Gastrocnemius medialis (tissue), 4 donors: Measurements from ENCODE around the gene CCSER2. TPM values are rescaled to one million over a fixed set of nuclear protein-coding genes. Genes with fewer than 3 reads are reported as not detected.

Experiments
- ATAC-seq, 2 donors: fragments of 150-250 bp; one replicate each; pipeline ENCODE4 v1.9.1; 2016
- DNase-seq, 2 donors: peaks; one replicate each; pipeline ENCODE4 v3.0.0-alpha.2; 2019
- H3K27ac ChIP-seq, 4 donors: fragments of 200-600 bp; sonication (generic); 1 replicate in 1 of 4; 2 replicates in 3 of 4; pipeline ENCODE4 v1.5.1; 2016 to 2018; ENCODE audit warnings: mild to moderate bottlenecking in 2 of 4, moderate library complexity in 1 of 4
- H3K27me3 ChIP-seq, 3 donors: fragments of 200-600 bp; sonication (generic) in 2 of 3; 1 replicate in 1 of 3; 2 replicates in 2 of 3; pipeline versions ENCODE4 v1.5.1 to v1.6.0; 2016 to 2019; ENCODE audit warnings: mild to moderate bottlenecking in 1 of 3, moderate library complexity in 1 of 3
- H3K36me3 ChIP-seq, 2 donors: fragments of 200-600 bp; sonication (generic) in 1 of 2; one replicate each; pipeline ENCODE4 v1.5.1; 2017 to 2018
- H3K4me1 ChIP-seq, 2 donors: fragments of 200-600 bp; sonication (generic) in 1 of 2; one replicate each; pipeline ENCODE4 v1.5.1; 2016 to 2017; ENCODE audit warnings: mild to moderate bottlenecking in 2 of 2
- H3K4me3 ChIP-seq, 4 donors: fragments of 200-600 bp; sonication (generic) in 3 of 4; 1 replicate in 1 of 4; 2 replicates in 3 of 4; pipeline ENCODE4 v1.5.1; 2016 to 2019; ENCODE audit warnings: mild to moderate bottlenecking in 2 of 4
- H3K9me3 ChIP-seq, 3 donors: fragments of 200-600 bp; sonication (generic) in 2 of 3; 1 replicate in 1 of 3; 2 replicates in 2 of 3; pipeline ENCODE4 v1.5.1; 2016 to 2019
- CTCF ChIP-seq, 5 experiments: fragments of 450-650 bp in 3 of 5; fragments of 200-600 bp in 2 of 5; sonication (generic) in 2 of 5; IDR thresholded peaks in 4 of 5; conservative IDR thresholded peaks in 1 of 5; 1 replicate in 4 of 5; 2 replicates in 1 of 5; pipeline ENCODE4 v1.5.1; 2016 to 2019; ENCODE audit warnings: antibody characterized with exemption in 5 of 5, mild to moderate bottlenecking in 3 of 5, moderate library complexity in 3 of 5
- POLR2A ChIP-seq, 2 donors: fragments of 450-650 bp; IDR thresholded peaks; one replicate each; pipeline ENCODE4 v1.6.1; 2017; ENCODE audit warnings: antibody characterized with exemption in 2 of 2, mild to moderate bottlenecking in 2 of 2, moderate library complexity in 2 of 2
- in situ Hi-C, 4 donors: fragments of 200-750 bp; cut with MboI; loops; one replicate each; pipeline versions ENCODE4 v1.15.0 to v1.8.0; 2017; ENCODE audit warnings: low sequenced_read_pairs in 4 of 4
- intact Hi-C: fragments of 100-400 bp; cut with DNase I; formaldehyde crosslinking; loops from one replicate; pipeline ENCODE4 v1.15.1; 2023; ENCODE audit warnings: low total_unique reads
- total RNA-seq, 4 donors: library from RNA; depleted of rRNA; stranded (reverse); fragments of >200 nt; gene quantifications; one replicate each; pipeline versions ENCODE4 v1.1.0 to v1.2.3, GENCODE V29; 2016

Gene CCSER2
- total RNA-seq, 4 donors from 2014 or later = 39.8 to 61.8 (median 49.2) TPM

- intact Hi-C loops (no loop called here), in situ Hi-C loops (no loop called here)
- TF ChIP-seq POLR2A (IDR thresholded peaks at IDR 0.05) = no peak
- TF ChIP-seq CTCF (IDR thresholded peaks at IDR 0.05 in 4 of 5, conservative IDR thresholded peaks at IDR 0.05 in 1 of 5) = no peak
- no peaks in the 10 kb centered on the region for H3K36me3 ChIP-seq
- H3K27me3 ChIP-seq = no peaks in the 10 kb centered on the region
- no peak for ATAC-seq
- no peak overlapping the region for H3K27ac ChIP-seq
- DNase-seq = no peak
- H3K9me3 ChIP-seq = no peaks in the 10 kb centered on the region
- H3K4me1 ChIP-seq = no peaks in the 10 kb centered on the region
- no peak overlapping the region for H3K4me3 ChIP-seq
Measured at GRCh38 chr10:84294766-84295447, 33.5 kb upstream of the CCSER2 start.

- Histone ChIP-seq H3K4me3 (no peak overlapping the region), H3K27ac (no peak overlapping the region), H3K4me1 (no peaks in the 10 kb centered on the region), H3K27me3 (no peaks in the 10 kb centered on the region), H3K36me3 (no peaks in the 10 kb centered on the region), H3K9me3 (no peaks in the 10 kb centered on the region)
- DNase-seq (no peak), ATAC-seq (no peak)
- in situ Hi-C loops = no loop called here
- TF ChIP-seq POLR2A (IDR thresholded peaks at IDR 0.05) = no peak
- TF ChIP-seq CTCF (IDR thresholded peaks at IDR 0.05 in 4 of 5, conservative IDR thresholded peaks at IDR 0.05 in 1 of 5) = no peak
- intact Hi-C loops = no loop called here
Measured at GRCh38 chr10:84296091-84296981, 32.1 kb upstream of the CCSER2 start.

GRCh38 chr10:84298057-84298456, 30.3 kb upstream of the CCSER2 start:
- intact Hi-C loops = no loop called here
- H3K4me1 ChIP-seq = no peaks in the 10 kb centered on the region
- H3K27me3 ChIP-seq = no peaks in the 10 kb centered on the region
- no peaks in the 10 kb centered on the region for H3K36me3 ChIP-seq
- no peak overlapping the region for H3K27ac ChIP-seq
- H3K9me3 ChIP-seq = no peaks in the 10 kb centered on the region
- in situ Hi-C loops = no loop called here
- ATAC-seq (no peak), DNase-seq (no peak)
- H3K4me3 ChIP-seq = no peak overlapping the region
- TF ChIP-seq CTCF (IDR thresholded peaks at IDR 0.05 in 4 of 5, conservative IDR thresholded peaks at IDR 0.05 in 1 of 5) = no peak
- TF ChIP-seq POLR2A (IDR thresholded peaks at IDR 0.05) = no peak

GRCh38 chr10:84302223-84302622, 26.2 kb upstream of the CCSER2 start:
- TF ChIP-seq CTCF (IDR thresholded peaks at IDR 0.05 in 4 of 5, conservative IDR thresholded peaks at IDR 0.05 in 1 of 5) (no peak), POLR2A (IDR thresholded peaks at IDR 0.05) (no peak)
- no peaks in the 10 kb centered on the region for H3K36me3 ChIP-seq
- H3K27ac ChIP-seq = no peak overlapping the region
- no peaks in the 10 kb centered on the region for H3K9me3 ChIP-seq
- no peaks in the 10 kb centered on the region for H3K4me1 ChIP-seq
- H3K4me3 ChIP-seq = no peak overlapping the region
- ATAC-seq (no peak), DNase-seq (no peak)
- no peaks in the 10 kb centered on the region for H3K27me3 ChIP-seq
- in situ Hi-C loops (no loop called here), intact Hi-C loops (no loop called here)
